WTC11 (cell line): ENCODE measurements around the gene GPX8. TPM values are rescaled to one million over a fixed set of nuclear protein-coding genes. Genes with fewer than 3 reads are reported as not detected.

Experiments
- JAZF1 ChIP-seq: fragments of 250-450 bp; sonication (Bioruptor Pico); IDR thresholded peaks from 2 replicates; pipeline ENCODE4 v1.9.0; 2021; ENCODE audit warnings: moderate library complexity, mild to moderate bottlenecking, inconsistent platforms
- NFATC4 ChIP-seq: fragments of 250-450 bp; sonication (Bioruptor Pico); IDR thresholded peaks from 2 replicates; pipeline ENCODE4 v1.9.0; 2021; ENCODE audit warnings: mild to moderate bottlenecking
- SMAD3 ChIP-seq: sonication (generic); formaldehyde crosslinking; IDR thresholded peaks from 2 replicates; pipeline ENCODE4 v1.8.0; 2022; ENCODE audit warnings: missing genetic modification reagents, mild to moderate bottlenecking, borderline replicate concordance
- microRNA-seq: library from miRNA; unstranded; fragments of <30 nt; microRNA quantifications from one replicate; pipeline ENCODE4 v1.2.0, GENCODE V29; 2022; ENCODE audit warnings: borderline number of aligned reads
- total RNA-seq: library from RNA; stranded (reverse); gene quantifications from 3 replicates; pipeline ENCODE4 v1.2.3, GENCODE V29; 2021
- TF ChIP-seq, protein P1 (sequence below): sonication (generic); formaldehyde crosslinking; IDR thresholded peaks from 2 replicates; pipeline ENCODE4 v1.8.0; 2023; ENCODE audit warnings: missing genetic modification reagents
- TF ChIP-seq, protein P2 (sequence below): sonication (generic); formaldehyde crosslinking; IDR thresholded peaks from 2 replicates; pipeline ENCODE4 v1.8.0; 2023; ENCODE audit warnings: missing genetic modification reagents, mild to moderate bottlenecking, borderline replicate concordance

GPX8 gene
- total RNA-seq, 1 experiment from 2014 or later: 39.2 TPM

DNA sequence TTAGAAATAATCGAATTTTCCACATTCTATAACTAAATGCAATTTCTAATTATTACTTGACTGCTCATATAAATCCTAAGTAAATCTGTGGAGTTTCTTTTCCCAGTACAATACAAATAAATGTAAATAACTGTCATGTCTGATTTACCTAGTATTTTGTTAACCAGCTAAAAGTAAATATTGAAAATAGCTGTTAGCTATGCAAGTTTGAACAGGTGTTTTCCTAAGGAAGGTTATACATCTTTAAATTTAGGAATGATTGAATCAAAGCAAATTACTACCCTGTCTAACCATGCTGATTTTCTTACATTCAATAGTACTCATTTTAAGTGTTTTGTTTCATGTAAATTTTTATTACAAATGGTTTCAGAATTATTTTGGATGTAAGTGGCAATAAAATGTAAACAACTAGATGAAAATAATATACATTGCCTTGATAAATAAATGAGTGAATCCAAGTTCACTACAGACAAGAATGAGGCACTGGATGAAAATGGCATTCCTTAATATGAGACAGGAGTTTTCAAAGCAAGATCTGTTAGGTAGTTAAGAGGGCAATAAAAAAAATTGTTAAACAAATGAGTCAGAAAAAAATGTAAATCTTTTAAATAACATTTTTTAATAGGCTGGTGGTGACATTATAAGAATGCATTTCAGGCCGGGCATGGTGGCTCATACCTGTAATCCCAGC is 51.4 kb downstream of the GPX8 start (continued):
- no peak for TF ChIP-seq JAZF1 (CRISPR knock-in tag)
- TF ChIP-seq NFATC4: no peak
- TF ChIP-seq, protein P1, sequence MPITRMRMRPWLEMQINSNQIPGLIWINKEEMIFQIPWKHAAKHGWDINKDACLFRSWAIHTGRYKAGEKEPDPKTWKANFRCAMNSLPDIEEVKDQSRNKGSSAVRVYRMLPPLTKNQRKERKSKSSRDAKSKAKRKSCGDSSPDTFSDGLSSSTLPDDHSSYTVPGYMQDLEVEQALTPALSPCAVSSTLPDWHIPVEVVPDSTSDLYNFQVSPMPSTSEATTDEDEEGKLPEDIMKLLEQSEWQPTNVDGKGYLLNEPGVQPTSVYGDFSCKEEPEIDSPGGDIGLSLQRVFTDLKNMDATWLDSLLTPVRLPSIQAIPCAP (CRISPR knock-in tag): no peak
- TF ChIP-seq, protein P2, sequence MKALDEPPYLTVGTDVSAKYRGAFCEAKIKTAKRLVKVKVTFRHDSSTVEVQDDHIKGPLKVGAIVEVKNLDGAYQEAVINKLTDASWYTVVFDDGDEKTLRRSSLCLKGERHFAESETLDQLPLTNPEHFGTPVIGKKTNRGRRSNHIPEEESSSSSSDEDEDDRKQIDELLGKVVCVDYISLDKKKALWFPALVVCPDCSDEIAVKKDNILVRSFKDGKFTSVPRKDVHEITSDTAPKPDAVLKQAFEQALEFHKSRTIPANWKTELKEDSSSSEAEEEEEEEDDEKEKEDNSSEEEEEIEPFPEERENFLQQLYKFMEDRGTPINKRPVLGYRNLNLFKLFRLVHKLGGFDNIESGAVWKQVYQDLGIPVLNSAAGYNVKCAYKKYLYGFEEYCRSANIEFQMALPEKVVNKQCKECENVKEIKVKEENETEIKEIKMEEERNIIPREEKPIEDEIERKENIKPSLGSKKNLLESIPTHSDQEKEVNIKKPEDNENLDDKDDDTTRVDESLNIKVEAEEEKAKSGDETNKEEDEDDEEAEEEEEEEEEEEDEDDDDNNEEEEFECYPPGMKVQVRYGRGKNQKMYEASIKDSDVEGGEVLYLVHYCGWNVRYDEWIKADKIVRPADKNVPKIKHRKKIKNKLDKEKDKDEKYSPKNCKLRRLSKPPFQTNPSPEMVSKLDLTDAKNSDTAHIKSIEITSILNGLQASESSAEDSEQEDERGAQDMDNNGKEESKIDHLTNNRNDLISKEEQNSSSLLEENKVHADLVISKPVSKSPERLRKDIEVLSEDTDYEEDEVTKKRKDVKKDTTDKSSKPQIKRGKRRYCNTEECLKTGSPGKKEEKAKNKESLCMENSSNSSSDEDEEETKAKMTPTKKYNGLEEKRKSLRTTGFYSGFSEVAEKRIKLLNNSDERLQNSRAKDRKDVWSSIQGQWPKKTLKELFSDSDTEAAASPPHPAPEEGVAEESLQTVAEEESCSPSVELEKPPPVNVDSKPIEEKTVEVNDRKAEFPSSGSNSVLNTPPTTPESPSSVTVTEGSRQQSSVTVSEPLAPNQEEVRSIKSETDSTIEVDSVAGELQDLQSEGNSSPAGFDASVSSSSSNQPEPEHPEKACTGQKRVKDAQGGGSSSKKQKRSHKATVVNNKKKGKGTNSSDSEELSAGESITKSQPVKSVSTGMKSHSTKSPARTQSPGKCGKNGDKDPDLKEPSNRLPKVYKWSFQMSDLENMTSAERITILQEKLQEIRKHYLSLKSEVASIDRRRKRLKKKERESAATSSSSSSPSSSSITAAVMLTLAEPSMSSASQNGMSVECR (CRISPR knock-in tag): no peak
- no peak for TF ChIP-seq SMAD3

Small RNA genes within 50 kb of the gene (microRNA-seq; reads per million reads assigned to microRNA genes)
- not detected for gene MIR449A
- not detected for gene MIR449B
- gene MIR449C: not detected

Other genes with a start within 250 kb of the GPX8 start
- not detected in 3 replicates for gene ESM1, start 174.6 kb upstream of the GPX8 start, total RNA-seq
- gene GZMK, start 135.9 kb upstream of the GPX8 start, total RNA-seq: not detected in 3 replicates
- not detected in 3 replicates for gene GZMA, start 57.5 kb upstream of the GPX8 start, total RNA-seq
- gene CDC20B, start 13.0 kb downstream of the GPX8 start, total RNA-seq: not detected in 3 replicates
- 0.20 TPM in 1 of 3 replicates, not detected in the others for gene MCIDAS, start 67.1 kb downstream of the GPX8 start, total RNA-seq
- gene CCNO, start 73.4 kb downstream of the GPX8 start, total RNA-seq: 0.14 to 0.44 TPM (median 0.24 TPM) in 3 replicates
- 24.9 to 29.7 TPM (median 25.7 TPM) in 3 replicates for gene DHX29, start 147.5 kb downstream of the GPX8 start, total RNA-seq
- 107 to 113 TPM (median 110 TPM) in 3 replicates for gene MTREX, start 147.8 kb downstream of the GPX8 start, total RNA-seq